Measurements from ENCODE around the gene C5AR2.
A peak's percentile ranks its signal among the peaks of the same experiment; 100 is the strongest.

The C5AR2 gene

DNA sequence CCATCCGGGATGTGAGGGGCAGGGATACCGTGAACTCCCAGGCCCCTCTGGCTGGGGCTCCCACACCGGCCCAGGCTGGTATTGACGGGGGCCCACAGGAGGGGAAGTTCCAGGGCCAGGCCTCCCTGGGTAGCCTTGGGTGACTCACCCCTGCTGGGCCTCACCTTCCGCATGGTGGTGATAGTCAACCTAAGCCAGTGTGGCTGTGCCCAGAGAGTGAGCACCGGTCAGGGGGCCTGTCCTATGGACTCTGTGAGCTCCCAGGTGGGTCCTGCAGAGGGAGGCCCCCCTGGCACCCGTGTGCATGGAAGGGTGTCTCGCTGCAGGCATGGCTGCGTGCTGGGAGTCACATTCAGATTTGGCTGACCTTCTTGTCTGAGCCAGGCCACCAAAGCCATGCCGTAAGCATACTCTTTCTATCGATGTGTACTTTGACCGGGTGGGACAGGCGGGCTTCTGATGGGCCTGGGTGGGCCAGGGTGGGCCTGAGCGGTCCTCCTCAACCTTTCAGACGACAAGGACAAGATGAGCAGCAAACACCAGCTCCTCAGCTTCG is 44.7 kb downstream of the C5AR2 start:
- TF ChIP-seq, protein P1, sequence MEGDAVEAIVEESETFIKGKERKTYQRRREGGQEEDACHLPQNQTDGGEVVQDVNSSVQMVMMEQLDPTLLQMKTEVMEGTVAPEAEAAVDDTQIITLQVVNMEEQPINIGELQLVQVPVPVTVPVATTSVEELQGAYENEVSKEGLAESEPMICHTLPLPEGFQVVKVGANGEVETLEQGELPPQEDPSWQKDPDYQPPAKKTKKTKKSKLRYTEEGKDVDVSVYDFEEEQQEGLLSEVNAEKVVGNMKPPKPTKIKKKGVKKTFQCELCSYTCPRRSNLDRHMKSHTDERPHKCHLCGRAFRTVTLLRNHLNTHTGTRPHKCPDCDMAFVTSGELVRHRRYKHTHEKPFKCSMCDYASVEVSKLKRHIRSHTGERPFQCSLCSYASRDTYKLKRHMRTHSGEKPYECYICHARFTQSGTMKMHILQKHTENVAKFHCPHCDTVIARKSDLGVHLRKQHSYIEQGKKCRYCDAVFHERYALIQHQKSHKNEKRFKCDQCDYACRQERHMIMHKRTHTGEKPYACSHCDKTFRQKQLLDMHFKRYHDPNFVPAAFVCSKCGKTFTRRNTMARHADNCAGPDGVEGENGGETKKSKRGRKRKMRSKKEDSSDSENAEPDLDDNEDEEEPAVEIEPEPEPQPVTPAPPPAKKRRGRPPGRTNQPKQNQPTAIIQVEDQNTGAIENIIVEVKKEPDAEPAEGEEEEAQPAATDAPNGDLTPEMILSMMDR (conservative IDR thresholded peaks at IDR 0.05; ENCODE audit: low read depth), result no peak
- CTCF ChIA-PET, result interaction anchor here (0.8 to 1.8 kb wide), 2 partner anchors 14 to 15 kb away, joined by 3 to 11 read pairs; no protein-coding TSS in a partner anchor

DNA sequence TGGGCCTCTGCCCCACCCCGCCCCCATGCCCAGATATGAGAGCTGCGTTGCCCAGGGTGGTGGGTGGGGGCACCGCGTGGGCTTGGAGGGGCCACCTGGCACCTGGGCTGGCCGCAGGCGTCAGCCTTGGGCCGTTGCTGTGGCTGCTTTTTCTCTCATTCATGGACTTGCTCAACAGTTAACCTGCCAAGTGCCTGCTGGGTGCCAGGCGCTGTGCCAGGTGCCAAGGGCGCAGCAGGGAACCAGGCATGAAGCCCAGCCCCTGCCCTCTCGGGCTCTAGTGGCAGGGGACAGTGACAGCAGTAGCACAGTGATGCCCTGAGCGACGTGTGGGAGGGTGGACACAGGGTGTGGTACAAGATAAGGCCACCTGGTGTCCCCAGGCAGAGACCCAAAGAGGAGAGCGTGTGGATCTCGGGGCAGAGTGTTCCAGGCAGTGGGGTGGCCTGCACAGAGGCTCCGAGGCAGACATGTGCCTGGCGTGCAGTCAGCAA is 45.3 kb downstream of the C5AR2 start:
- ChIA-PET POLR2A (ENCODE audit: low non-redundant PET) (no interaction called here), CTCF (interaction anchor here (1.8 kb wide), 1 partner anchor 14 kb away, joined by 11 read pairs; no protein-coding TSS in a partner anchor)

More for the DNA sequence above, 44.7 kb downstream of the C5AR2 start:
- no peak for DNase-seq (ENCODE audit: low spot score)
- POLR2A ChIA-PET (ENCODE audit: low non-redundant PET), result no interaction called here
- H3K27ac ChIP-seq, result no peak overlapping the region; the same call in 1 of the 2 replicates

DNA sequence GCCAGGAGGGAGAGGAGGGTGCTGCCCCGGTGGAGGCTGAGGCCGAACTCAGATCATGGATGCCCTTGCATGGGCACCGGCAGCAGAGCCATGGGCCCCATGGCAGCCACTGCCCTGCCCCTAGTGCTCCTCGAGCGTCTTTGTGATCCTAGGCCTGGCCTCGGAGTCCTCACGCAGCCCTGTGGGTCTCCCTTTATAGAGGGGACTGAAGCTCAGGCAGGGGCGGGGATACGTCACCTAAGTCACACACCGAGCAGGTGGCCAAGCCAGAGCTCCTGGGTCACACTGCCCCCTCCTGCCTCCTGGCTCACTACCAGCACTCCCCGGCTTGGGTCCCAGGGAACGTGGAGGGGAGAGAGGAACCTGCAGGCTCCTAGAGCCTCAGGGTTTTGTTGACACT is 45.8 kb downstream of the C5AR2 start:
- H3K27ac ChIP-seq, result no peak overlapping the region; the same call in 1 of the 2 replicates
- no peak for DNase-seq (ENCODE audit: low spot score)
- POLR2A ChIA-PET (ENCODE audit: low non-redundant PET), result no interaction called here
- TF ChIP-seq, protein P1 (conservative IDR thresholded peaks at IDR 0.05; ENCODE audit: low read depth), result no peak
- CTCF ChIA-PET, result interaction anchor here (1.7 to 1.8 kb wide), 2 partner anchors 14 to 29 kb away, joined by 5 to 11 read pairs; partner anchors contain the start of gene DHX34

More for the DNA sequence above, 45.3 kb downstream of the C5AR2 start:
- no peak overlapping the region; the same call in 1 of the 2 replicates for H3K27ac ChIP-seq
- TF ChIP-seq, protein P1 (conservative IDR thresholded peaks at IDR 0.05; ENCODE audit: low read depth), result no peak
- DNase-seq (ENCODE audit: low spot score), result no peak

GRCh38 chr19:47378246-47378645 is 46.3 kb downstream of the C5AR2 start:
- POLR2A ChIA-PET (ENCODE audit: low non-redundant PET), result no interaction called here
- no peak for DNase-seq (ENCODE audit: low spot score)
- peak overlapping the region; percentile 15; the same call in 1 of the 2 replicates for H3K27ac ChIP-seq
- CTCF ChIA-PET, result interaction anchor here (0.6 to 1.8 kb wide), 3 partner anchors 13 to 263 kb away, joined by 4 to 11 read pairs (median 5); partner anchors contain the start of gene DHX34
- TF ChIP-seq, protein P1 (conservative IDR thresholded peaks at IDR 0.05; ENCODE audit: low read depth), result no peak

GRCh38 chr19:47379381-47379938 is 47.5 kb downstream of the C5AR2 start:
- POLR2A ChIA-PET (ENCODE audit: low non-redundant PET), result no interaction called here
- TF ChIP-seq, protein P1 (conservative IDR thresholded peaks at IDR 0.05; ENCODE audit: low read depth), result no peak
- H3K27ac ChIP-seq, result peak overlapping the region; percentile 15
- CTCF ChIA-PET, result interaction anchor here (1.7 kb wide), 1 partner anchor 31 kb away, joined by 5 read pairs; the partner anchor contains the start of gene DHX34
- DNase-seq (ENCODE audit: low spot score), result no peak

- ChIA-PET CTCF (no interaction called here), POLR2A (ENCODE audit: low non-redundant PET) (no interaction called here)
- no peak overlapping the region for H3K27ac ChIP-seq
- TF ChIP-seq, protein P1 (conservative IDR thresholded peaks at IDR 0.05; ENCODE audit: low read depth), result no peak
- no peak for DNase-seq (ENCODE audit: low spot score)
Measured at GRCh38 chr19:47380559-47380958, 48.6 kb downstream of the C5AR2 start.
